GM12891 (cell line): ENCODE data around the gene HCCS. TPM values are rescaled to one million over a fixed set of nuclear protein-coding genes. Genes with fewer than 3 reads are reported as not detected.
A peak's percentile ranks its signal among the peaks of the same experiment; 100 is the strongest.

Experiments
- DNase-seq: peaks from one replicate; pipeline ENCODE4 v3.0.0; 2011; ENCODE audit warnings: low spot score; ENCODE audit not compliant: insufficient read length
- FAIRE-seq: peaks from 2 replicates; lab custom pipeline; 2011; peaks lifted over from hg19 to GRCh38; lab: Jason Lieb, UNC
- PAX5 ChIP-seq: IDR thresholded peaks from 2 replicates; pipeline ENCODE4 v1.6.1; 2011; ENCODE audit warnings: low read length, moderate library complexity, mild to moderate bottlenecking; ENCODE audit not compliant: insufficient read depth, severe bottlenecking
- POLR2A ChIP-seq: IDR thresholded peaks from 2 replicates; pipeline ENCODE4 v1.6.1; 2011; ENCODE audit warnings: low read depth, low read length, control low read depth
- POLR2AphosphoS5 ChIP-seq: IDR thresholded peaks from 2 replicates; pipeline ENCODE4 v1.6.1; 2011; ENCODE audit warnings: low read depth, low read length, control low read depth
- POU2F2 ChIP-seq: IDR thresholded peaks from 2 replicates; pipeline ENCODE4 v1.6.1; 2011; ENCODE audit warnings: low read depth, mild to moderate bottlenecking, control low read depth, low read length, moderate library complexity
- SPI1 ChIP-seq: IDR thresholded peaks from 2 replicates; pipeline ENCODE4 v1.6.1; 2011; ENCODE audit warnings: low read depth, low read length, control low read depth
- TAF1 ChIP-seq: IDR thresholded peaks from 2 replicates; pipeline ENCODE4 v1.6.1; 2011; ENCODE audit warnings: low read depth, low read length, control low read depth
- polyA plus RNA-seq: library from polyadenylated mRNA; unstranded; fragments of >200 nt; gene quantifications from one replicate; pipeline ENCODE4 v1.2.1, GENCODE V29; 2012; ENCODE audit warnings: low read depth, missing spikeins, inconsistent platforms; ENCODE audit not compliant: missing spikeins

Gene HCCS
- 28.5 TPM for polyA plus RNA-seq

DNA sequence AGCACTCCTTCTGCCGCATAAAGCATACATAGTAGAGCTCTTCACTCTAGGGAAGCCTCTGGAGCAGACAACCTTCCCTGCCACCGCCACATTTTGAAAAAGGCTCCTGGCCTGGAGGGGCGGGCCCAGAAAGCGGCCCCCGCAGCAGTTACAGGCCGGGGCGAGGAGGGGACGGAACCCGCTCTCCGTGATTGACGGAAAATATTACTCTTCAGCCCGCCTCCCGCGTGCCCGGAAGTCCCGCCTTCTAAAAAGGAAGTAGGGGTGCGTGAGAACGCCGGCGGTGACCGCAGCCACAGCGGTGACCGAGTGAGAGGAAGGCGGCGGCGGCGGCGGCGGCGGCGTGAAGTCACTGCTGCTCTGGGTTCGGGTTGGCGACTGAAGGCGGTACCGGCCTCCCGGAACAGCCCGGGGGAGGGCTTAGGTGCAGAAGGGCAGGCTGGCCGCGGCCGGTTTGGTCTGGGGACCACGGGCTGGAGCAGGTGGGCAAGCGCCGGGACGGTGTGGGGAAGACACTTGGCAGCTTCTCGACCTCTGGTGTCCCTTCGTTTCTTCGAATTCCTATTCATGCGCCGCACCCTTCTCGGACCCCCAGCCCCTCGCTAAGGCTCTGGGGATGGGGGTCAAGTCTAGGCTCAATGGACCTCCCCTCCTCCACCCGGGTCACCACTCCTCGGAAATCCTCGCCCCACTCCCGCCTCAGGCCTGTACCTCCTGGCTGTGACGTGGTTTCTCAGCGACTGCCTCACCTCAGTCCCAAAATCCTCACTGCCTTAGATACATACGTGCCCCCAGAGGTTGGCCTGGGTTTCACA is at the start of gene HCCS:
Gene HCCS (plus strand): TSS at position 296 of the 815 bp plus-strand sequence. CDS start 729 bp downstream, outside the sequence.
- FAIRE-seq (peak; percentile 99), DNase-seq (peak; percentile 39)
- TF ChIP-seq POU2F2 (no peak), POLR2AphosphoS5 (peak; percentile 75), SPI1 (no peak), POLR2A (peak; percentile 53)

DNA sequence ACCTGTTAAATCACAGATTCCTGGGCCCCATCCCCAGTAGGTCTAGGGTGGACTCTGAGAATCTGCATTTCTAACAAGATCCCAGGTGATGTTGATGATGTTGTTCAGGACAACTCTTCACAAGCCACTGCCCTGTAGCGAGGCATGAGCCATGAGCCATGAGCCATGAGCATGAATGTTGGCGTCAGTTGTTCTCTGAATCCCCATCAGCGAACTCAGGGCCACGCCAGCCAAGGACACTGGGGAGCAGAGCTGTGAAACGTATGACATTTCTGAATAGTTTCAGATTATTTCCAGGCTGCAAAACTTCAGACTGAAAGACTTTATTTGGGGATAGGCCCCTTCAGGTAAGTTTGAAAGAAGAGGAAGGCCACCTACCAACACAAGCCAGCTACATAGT is 46.9 kb upstream of the HCCS start:
- FAIRE-seq (no peak), DNase-seq (no peak)
- TF ChIP-seq TAF1 (no peak), POLR2AphosphoS5 (no peak)

DNA sequence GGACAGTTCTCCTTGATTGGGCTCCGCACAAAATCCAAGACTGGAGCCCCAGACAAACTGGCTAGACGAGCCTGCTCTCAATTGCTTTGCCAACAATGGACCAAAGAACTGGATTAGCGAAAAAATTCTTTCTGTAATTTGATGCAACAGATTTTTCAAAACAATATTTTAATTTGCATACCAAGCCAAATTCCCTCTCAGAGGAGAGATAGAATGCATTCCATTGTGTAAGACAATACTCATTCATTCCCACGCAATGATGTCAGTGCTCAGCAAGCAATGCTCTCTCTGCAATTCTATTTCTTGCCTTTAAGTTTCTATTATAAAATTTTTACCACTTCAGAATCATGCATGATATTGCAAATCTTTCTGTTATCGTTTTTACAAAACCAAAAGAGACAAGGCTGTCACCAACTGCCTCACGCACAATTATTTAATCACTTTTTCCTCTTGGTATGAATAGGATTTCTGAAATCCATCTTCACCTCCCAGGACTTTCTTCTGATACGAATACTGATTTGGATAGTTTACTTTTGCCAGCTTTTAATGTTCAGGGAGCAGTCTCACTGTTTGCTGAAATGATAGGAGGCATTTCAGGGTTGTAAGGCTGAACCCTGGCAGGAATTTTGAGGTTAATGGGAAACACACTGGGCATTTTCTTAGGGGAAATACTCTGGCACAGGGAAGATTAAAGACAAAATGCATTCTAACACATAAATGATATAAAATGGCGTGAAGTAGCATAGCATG is 46.1 kb upstream of the HCCS start:
- FAIRE-seq: no peak
- TF ChIP-seq SPI1: no peak
- no peak for TF ChIP-seq POLR2A
- TF ChIP-seq POLR2AphosphoS5: no peak
- TF ChIP-seq TAF1: no peak
- no peak for TF ChIP-seq PAX5
- no peak for TF ChIP-seq POU2F2
- DNase-seq: no peak

DNA sequence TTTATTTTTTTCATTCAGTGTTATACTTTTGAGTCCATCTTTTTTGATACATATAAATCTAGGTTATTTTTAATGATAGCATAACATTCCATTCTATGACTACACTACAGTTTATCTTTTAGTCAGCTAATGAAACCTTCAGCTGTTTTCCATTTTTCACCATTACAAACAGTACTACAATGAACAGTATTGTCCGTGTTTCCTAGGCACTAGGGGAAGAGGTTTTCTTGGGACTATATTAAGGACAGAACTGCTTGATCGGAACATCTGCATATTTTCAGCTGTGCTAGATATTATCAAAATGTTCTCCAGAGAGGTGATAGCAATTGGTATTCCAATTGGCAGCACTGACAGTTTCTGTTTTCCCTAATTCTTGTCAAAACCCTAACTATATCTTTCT is 44.3 kb upstream of the HCCS start:
- FAIRE-seq (no peak), DNase-seq (no peak)
- TF ChIP-seq POLR2A (no peak), POU2F2 (no peak), SPI1 (no peak), POLR2AphosphoS5 (no peak), PAX5 (no peak), TAF1 (no peak)

DNA sequence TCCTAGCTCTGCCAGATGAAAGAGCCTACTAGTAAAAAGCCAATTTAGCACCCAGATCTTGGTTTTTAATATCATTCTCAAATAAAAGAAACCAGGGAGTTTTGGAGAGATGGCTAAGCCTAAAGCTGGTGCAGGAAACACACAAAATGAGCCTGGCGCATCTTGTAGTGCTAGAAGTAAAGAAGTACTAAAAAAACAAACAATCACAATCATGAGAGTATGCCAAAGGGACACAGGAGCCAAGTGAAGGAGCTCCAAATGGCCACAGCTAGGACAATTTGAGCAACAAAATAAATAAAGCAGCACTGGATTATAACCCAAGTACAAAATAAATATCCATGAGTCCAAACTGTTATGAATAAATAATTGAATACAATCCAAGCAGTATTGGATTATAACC is 37.8 kb upstream of the HCCS start:
- no peak for TF ChIP-seq SPI1
- no peak for TF ChIP-seq POLR2A
- TF ChIP-seq POU2F2: no peak
- TF ChIP-seq TAF1: no peak
- TF ChIP-seq PAX5: no peak
- no peak for TF ChIP-seq POLR2AphosphoS5
- no peak for FAIRE-seq
- no peak for DNase-seq

DNA sequence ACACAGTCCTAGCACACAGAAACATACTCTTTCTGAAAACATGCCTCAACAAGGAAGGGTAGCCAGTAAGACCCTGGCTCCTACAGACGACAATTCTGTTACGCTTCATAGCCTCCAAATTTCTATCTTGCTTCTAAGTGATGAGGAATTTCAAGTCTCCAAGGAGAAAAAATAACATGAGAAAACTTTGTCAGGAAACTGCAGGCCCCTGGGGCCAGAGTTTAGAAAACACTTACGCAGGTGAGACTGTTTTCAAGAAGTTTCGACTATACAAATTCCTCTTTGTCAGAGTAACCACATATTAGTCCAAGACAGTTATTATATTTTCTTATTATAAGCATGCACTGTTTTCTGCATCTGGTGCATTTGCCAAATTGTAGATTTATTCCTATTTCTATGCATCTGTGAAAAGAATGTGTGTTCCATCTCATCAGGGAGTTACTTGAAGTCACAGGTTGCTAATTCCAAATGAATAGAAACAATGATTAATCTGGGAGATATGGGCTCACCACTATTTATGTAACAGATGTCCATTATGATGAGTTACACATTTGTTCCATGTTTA is 30.3 kb upstream of the HCCS start:
- no peak for TF ChIP-seq TAF1
- no peak for TF ChIP-seq SPI1
- TF ChIP-seq POU2F2: no peak
- TF ChIP-seq POLR2A: no peak
- no peak for TF ChIP-seq POLR2AphosphoS5
- TF ChIP-seq PAX5: no peak
- DNase-seq (no peak), FAIRE-seq (no peak)

DNA sequence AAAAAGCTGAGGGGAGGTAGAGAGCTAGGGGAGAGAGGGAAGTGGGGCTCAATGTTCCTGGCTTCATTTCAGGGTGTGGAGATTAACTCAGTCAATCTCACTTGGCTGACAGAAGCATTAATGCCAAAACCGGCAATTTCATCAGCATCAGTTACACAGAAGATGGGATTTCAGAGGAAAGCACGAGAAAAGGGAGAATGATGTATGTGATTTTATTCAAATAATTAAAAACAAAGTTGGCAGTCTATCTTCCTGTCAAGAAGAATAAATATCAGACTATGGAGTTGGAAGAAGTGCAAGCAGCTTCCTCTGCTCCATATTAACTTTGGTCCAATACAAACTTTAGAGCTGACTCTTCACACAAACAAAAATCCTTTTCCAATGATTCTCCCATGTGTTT is 29.6 kb upstream of the HCCS start:
- FAIRE-seq: no peak
- DNase-seq: no peak
- TF ChIP-seq POU2F2 (no peak), POLR2AphosphoS5 (no peak), PAX5 (no peak), TAF1 (no peak), POLR2A (no peak), SPI1 (no peak)

DNA sequence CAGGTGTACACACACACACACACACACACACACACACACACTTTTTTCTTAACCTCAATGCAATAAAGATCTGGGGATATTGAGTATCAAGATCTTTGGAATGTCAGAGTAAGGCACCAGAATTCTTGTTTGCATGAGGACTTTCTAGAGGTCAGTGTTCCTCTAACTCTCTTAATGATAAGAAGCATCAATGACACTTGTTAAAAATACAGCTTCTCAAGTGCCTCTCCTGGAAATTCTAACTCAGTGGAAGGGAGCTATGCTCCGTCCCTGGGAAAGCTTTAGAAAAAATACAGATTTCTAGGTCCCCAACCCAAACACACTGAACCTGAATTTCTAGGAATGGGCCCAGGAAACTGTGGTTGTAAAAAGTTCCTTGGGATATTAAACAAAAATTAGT is 25.8 kb upstream of the HCCS start:
- no peak for TF ChIP-seq TAF1
- TF ChIP-seq POU2F2: no peak
- no peak for TF ChIP-seq PAX5
- TF ChIP-seq SPI1: no peak
- TF ChIP-seq POLR2AphosphoS5: no peak
- no peak for TF ChIP-seq POLR2A
- DNase-seq (no peak), FAIRE-seq (no peak)

DNA sequence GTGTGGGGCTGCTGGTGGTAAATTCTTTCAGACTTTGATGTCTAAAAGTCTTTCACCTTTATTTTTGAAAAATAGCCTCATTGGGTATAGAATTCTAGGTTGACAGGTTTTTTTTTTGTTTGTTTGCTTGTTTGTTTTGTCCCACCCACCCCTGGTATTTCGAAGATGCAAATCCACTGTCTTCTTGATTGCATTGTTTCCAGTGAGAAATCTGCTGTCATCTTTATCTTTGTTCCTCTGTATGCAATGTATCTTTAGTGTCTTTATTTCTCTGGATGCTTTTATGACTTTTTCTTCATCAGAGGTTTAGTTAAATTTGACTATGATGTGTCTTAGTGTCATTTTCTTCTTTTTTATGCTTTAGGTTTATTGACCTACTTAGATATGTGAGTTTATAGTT is 21.3 kb upstream of the HCCS start:
- TF ChIP-seq POLR2AphosphoS5 (no peak), POLR2A (no peak), SPI1 (no peak), TAF1 (no peak), PAX5 (no peak), POU2F2 (no peak)
- DNase-seq (no peak), FAIRE-seq (no peak)
